KMS-11 (cell line): ENCODE measurements around the gene VCAN.
"Not testable (repeated sequence)": the region's sequence is repeated elsewhere in the genome, so short reads cannot be mapped to it uniquely, and the experiment has no call there.

Experiments used
- H2AFZ ChIP-seq: fragments of 200-600 bp; sonication (generic); 2 replicates; pipeline ENCODE4 v1.6.1; 2016; ENCODE audit warnings: antibody characterized with exemption, mixed run types, low read depth
- H3K27ac ChIP-seq: fragments of 200-600 bp; sonication (generic); 2 replicates; pipeline ENCODE4 v1.6.1; 2016; ENCODE audit warnings: mild to moderate bottlenecking, mixed run types
- H3K27me3 ChIP-seq: fragments of 200-600 bp; sonication (generic); 2 replicates; pipeline ENCODE4 v1.6.1; 2017; ENCODE audit warnings: mild to moderate bottlenecking, low read depth, mixed run types, moderate library complexity; ENCODE audit not compliant: insufficient read depth
- H3K36me3 ChIP-seq: fragments of 200-600 bp; sonication (generic); 2 replicates; pipeline ENCODE4 v1.6.1; 2017; ENCODE audit warnings: mild to moderate bottlenecking, mixed run types; ENCODE audit not compliant: insufficient read depth
- H3K4me1 ChIP-seq: fragments of 200-600 bp; sonication (generic); 2 replicates; pipeline ENCODE4 v1.6.1; 2016; ENCODE audit warnings: mild to moderate bottlenecking, low read depth, mixed run types; ENCODE audit not compliant: poor library complexity, severe bottlenecking
- H3K4me2 ChIP-seq: fragments of 200-600 bp; sonication (generic); 2 replicates; pipeline ENCODE4 v1.7.0; 2016; ENCODE audit warnings: mild to moderate bottlenecking, mixed run types
- H3K4me3 ChIP-seq: fragments of 200-600 bp; sonication (generic); IDR thresholded peaks from 2 replicates; pipeline ENCODE4 v1.6.1; 2017; ENCODE audit warnings: low read depth, low read length, mixed read lengths; ENCODE audit not compliant: insufficient read depth
- H3K79me2 ChIP-seq: fragments of 200-600 bp; sonication (generic); 2 replicates; pipeline ENCODE4 v1.6.1; 2016; ENCODE audit warnings: low read depth, mixed run types; ENCODE audit not compliant: insufficient read depth
- H3K9ac ChIP-seq: fragments of 200-600 bp; sonication (generic); 2 replicates; pipeline ENCODE4 v1.6.1; 2016; ENCODE audit warnings: mild to moderate bottlenecking, mixed run types
- H4K20me1 ChIP-seq: fragments of 200-600 bp; sonication (generic); 2 replicates; pipeline ENCODE4 v1.6.1; 2016; ENCODE audit warnings: mild to moderate bottlenecking, mixed run types; ENCODE audit not compliant: insufficient read depth
- TF ChIP-seq, protein P1 (sequence below): fragments of 200-600 bp; sonication (generic); conservative IDR thresholded peaks from 2 replicates; pipeline ENCODE4 v1.6.1; 2017; ENCODE audit warnings: low read depth, mild to moderate bottlenecking, antibody characterized with exemption, low read length, moderate library complexity, mixed read lengths

Gene VCAN

DNA sequence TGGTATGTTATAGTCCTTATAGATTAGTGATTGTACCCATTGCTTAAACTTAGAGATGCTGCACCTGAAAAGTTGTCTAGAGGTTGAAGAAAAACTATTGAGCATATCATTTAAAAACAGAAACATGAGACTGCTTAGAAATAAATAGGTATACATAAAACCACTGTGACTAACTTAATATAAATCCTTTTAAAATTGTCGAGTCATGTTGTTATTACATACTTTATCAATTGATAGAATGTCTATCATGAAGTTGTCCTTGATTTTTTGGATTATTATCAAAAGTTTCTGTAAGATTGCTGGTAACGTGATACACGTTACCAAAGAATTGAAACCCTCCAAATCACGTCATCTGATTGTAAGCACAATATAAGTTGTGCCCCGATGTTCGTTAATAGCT is 35.3 kb upstream of the VCAN start:
- Histone ChIP-seq H4K20me1 (no peaks in the 10 kb centered on the region), H2AFZ (no peak overlapping the region), H3K4me2 (no peak overlapping the region), H3K27ac (no peak overlapping the region), H3K4me1 (no peaks in the 10 kb centered on the region), H3K4me3 (no peak overlapping the region), H3K79me2 (no peaks in the 10 kb centered on the region), H3K27me3 (no peaks in the 10 kb centered on the region), H3K9ac (no peak overlapping the region), H3K36me3 (no peaks in the 10 kb centered on the region)
- TF ChIP-seq, protein P1, sequence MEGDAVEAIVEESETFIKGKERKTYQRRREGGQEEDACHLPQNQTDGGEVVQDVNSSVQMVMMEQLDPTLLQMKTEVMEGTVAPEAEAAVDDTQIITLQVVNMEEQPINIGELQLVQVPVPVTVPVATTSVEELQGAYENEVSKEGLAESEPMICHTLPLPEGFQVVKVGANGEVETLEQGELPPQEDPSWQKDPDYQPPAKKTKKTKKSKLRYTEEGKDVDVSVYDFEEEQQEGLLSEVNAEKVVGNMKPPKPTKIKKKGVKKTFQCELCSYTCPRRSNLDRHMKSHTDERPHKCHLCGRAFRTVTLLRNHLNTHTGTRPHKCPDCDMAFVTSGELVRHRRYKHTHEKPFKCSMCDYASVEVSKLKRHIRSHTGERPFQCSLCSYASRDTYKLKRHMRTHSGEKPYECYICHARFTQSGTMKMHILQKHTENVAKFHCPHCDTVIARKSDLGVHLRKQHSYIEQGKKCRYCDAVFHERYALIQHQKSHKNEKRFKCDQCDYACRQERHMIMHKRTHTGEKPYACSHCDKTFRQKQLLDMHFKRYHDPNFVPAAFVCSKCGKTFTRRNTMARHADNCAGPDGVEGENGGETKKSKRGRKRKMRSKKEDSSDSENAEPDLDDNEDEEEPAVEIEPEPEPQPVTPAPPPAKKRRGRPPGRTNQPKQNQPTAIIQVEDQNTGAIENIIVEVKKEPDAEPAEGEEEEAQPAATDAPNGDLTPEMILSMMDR = no peak

DNA sequence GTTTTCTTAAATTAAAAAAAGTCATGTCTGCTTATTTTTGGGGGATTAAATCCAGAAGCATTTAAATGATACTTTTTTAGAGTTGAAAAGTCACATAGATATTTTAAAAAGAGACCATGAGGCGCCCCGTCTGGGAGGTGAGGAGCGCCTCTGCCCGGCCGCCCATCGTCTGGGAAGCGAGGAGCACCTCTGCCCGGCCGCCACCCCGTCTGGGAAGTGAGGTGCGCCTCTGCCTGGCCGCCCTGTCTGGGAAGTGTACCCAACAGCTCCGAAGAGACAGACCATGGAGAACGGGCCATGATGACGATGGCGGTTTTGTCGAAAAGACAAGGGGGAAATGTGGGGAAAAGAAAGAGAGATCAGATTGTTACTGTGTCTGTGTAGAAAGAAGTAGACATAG is 33.8 kb upstream of the VCAN start:
- H3K4me3 ChIP-seq, H4K20me1 ChIP-seq, H3K27ac ChIP-seq, H3K4me1 ChIP-seq, H2AFZ ChIP-seq, H3K9ac ChIP-seq, H3K79me2 ChIP-seq, H3K27me3 ChIP-seq, H3K36me3 ChIP-seq, H3K4me2 ChIP-seq: not testable (repeated sequence)

DNA sequence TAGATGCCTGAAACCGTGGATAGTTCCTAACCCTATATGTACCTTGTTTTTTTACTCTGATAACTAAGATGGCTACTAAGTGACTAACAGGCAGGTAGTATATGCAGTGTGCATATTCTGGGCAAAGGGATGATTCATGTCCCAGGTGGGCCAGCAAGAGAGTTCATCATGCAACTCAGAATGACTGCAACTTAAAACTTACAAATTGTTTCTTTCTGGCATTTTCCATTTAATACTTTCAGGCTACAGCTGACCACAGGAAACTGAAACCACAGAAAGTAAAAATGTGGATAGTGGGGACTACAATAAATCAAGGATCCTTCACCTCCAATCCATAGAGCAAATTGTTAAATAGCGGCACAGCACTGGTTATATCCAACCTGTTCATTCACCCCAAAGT is 30.7 kb upstream of the VCAN start:
- H3K9ac ChIP-seq = no peak overlapping the region
- TF ChIP-seq, protein P1 = no peak
- no peaks in the 10 kb centered on the region for H3K27me3 ChIP-seq
- no peaks in the 10 kb centered on the region for H3K79me2 ChIP-seq
- no peak overlapping the region for H3K4me2 ChIP-seq
- H3K27ac ChIP-seq = no peak overlapping the region
- H2AFZ ChIP-seq = no peak overlapping the region
- no peak overlapping the region for H3K4me3 ChIP-seq
- no peaks in the 10 kb centered on the region for H4K20me1 ChIP-seq
- no peaks in the 10 kb centered on the region for H3K4me1 ChIP-seq
- no peaks in the 10 kb centered on the region for H3K36me3 ChIP-seq

DNA sequence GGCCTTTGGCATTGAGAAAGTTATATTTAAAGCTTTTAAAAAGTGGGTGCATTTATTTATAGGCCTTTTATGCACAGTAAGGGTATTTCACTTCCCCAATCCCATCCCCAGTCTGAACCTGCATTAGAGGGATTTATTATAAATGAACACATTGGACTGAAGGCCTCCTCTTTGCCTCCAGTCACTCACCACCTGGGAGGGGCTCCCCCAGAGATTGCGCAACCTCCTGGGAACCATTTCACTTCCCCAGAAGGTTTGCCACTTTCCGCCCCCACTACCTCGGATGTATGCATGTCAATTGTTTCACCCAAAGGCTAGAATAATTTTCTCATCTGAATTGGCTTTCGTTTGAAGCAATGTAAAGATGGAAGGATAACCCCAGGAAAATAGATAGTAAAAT is 29.8 kb upstream of the VCAN start:
- no peaks in the 10 kb centered on the region for H3K79me2 ChIP-seq
- H3K4me1 ChIP-seq = no peaks in the 10 kb centered on the region
- no peak overlapping the region for H3K4me2 ChIP-seq
- no peaks in the 10 kb centered on the region for H3K27me3 ChIP-seq
- no peaks in the 10 kb centered on the region for H3K36me3 ChIP-seq
- no peak overlapping the region for H3K4me3 ChIP-seq
- no peak overlapping the region for H2AFZ ChIP-seq
- TF ChIP-seq, protein P1 = no peak
- no peak overlapping the region for H3K27ac ChIP-seq
- H3K9ac ChIP-seq = no peak overlapping the region
- no peaks in the 10 kb centered on the region for H4K20me1 ChIP-seq

DNA sequence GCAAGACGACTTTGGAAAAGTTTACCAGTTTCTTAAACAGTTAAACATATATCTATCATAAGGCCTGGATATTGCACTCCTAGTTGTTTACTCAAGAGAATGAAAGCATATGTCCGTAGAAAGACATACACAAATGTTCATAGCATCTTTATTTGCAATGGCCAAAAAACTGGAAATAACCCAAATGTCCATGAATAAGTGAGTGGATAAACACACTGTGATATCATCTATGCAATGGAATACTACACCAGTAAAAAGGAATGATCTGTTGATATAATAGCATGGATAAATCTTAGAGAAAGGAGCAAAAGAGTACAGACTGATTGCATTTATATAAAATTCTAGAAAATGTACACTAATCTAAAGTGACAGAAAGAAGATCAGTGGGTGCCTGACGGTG is 28.0 kb upstream of the VCAN start:
- H2AFZ ChIP-seq = no peak overlapping the region
- TF ChIP-seq, protein P1 = no peak
- H3K4me3 ChIP-seq = no peak overlapping the region
- H4K20me1 ChIP-seq = no peaks in the 10 kb centered on the region
- H3K27ac ChIP-seq = no peak overlapping the region
- no peak overlapping the region for H3K9ac ChIP-seq
- H3K79me2 ChIP-seq = no peaks in the 10 kb centered on the region
- H3K4me2 ChIP-seq = no peak overlapping the region
- no peaks in the 10 kb centered on the region for H3K4me1 ChIP-seq
- H3K36me3 ChIP-seq = no peaks in the 10 kb centered on the region
- H3K27me3 ChIP-seq = no peaks in the 10 kb centered on the region
